NCI-H774 (cell line): ENCODE data around the gene CD200R1.

Experiments
- DNase-seq: peaks from one replicate; lab custom pipeline; 2025; lab: John Stamatoyannopoulos, UW

CD200R1 gene, protein sequence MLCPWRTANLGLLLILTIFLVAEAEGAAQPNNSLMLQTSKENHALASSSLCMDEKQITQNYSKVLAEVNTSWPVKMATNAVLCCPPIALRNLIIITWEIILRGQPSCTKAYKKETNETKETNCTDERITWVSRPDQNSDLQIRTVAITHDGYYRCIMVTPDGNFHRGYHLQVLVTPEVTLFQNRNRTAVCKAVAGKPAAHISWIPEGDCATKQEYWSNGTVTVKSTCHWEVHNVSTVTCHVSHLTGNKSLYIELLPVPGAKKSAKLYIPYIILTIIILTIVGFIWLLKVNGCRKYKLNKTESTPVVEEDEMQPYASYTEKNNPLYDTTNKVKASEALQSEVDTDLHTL

DNA sequence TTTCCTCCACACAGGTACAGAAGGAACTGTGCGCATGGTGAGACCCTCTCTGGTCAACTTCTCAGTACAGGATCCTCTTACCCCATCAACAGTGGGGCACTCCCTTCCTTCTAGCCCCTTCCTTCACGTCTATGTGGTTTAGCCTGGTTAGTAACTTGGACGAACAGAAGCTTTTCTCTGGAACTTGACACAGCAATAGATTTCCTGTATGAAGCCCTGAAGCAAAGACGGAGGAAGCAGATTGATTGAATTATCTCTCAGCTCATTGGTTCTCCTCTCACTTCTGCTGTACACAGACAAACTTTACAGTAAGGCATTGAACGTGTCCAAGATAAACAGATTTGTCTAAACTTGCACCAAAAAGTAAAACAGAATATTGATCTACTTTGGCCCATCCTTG, at the start of gene CD200R1:
Gene CD200R1 (minus strand): TSS at position 210 of the 400 bp plus-strand sequence. CDS start 246 bp downstream, outside the sequence.
- DNase-seq = no peak

DNA sequence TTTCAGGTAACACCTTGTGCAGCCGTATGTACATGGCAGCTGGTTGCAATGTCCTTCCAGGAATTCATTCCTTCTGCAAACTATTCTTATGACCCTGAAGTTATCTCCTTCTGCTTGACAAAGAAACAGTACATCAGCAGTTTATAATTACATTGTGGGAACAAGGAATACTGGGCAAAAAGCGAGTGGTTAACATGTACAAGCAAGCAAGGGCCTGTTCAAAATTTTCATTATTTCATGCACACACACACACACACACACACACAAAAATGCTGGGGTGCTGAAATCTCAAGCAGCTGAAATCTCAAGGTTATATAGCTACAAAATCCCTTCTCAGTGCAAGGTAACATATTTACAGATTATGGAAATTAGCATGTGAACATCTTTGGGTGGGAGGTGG, 46.6 kb upstream of the CD200R1 start:
- no peak for DNase-seq

DNA sequence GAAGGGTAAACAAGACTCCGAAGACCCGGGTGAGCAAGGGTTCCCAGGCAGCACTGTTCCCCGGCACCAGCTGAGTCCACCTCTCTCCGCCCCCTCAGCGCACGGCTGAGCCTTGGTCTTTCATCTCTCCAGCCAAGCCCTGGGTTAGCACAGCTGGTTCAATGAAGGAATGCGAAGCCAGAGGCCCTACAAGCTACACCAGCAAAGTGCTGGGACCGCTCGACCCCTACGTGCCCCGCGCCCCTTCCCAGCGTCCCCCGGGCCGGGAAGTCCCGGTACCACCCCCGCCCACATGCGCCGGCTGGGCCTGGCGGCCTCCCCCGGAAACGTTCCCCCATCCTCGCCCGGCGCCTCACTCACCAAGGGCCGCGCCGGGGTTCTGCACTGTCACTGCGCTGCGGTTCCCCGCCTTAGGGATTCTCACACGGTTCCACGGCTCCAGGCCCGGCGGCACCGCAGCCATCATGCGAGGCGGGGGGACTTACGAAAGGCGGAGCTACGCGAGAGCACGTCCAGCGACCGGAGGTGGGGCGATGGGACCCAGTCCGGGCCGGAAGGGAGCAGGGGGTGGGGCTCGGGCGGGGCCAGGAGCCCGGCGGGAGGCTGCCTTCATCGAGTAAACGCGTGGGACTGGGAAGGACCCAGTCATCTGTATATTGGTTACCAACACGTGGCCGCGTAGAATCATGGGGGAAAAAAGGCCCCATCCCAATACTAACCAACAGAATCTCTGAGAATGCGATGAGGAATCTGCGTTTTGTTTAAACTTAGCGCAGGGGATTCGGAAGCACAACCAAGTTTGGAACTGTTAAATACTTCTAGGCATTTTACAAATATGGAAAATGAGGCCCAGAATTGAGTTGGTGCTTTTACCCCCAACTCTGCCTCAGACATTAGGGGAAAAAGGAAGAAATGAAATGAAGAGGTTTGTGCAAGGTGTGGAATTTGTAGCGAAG, 44.6 kb upstream of the CD200R1 start:
- peak; percentile 73 for DNase-seq

DNA sequence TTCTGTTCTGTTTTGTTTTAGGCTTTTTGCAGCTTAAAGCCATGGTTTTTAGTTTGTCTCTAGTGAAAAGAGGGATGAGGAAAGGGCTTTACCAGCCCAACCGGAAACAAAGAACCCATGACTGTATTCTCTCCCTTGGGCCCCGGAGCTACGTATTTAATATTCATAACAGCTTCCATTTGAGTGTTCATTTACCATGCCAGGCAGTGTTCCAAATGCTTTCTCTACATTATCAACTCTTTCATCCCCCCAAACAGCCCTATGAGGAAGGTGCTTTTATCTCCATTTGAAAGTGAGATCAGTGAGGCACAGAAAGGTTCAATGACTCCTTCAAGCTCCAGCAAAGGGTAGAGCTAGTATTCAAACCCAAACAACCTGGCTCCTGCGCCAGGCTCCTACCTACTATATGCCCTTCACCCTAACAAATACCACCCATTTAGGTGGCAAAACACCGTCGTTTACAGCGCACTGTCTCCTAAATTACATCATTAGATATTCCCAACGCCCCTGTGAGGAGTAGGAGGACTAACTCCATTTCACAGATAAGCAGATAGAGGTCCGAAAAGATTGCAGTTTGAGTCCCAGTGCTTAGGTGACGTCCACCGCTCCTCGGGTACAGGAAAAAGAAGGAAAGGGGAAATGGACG, 43.8 kb upstream of the CD200R1 start:
- no peak for DNase-seq

DNA sequence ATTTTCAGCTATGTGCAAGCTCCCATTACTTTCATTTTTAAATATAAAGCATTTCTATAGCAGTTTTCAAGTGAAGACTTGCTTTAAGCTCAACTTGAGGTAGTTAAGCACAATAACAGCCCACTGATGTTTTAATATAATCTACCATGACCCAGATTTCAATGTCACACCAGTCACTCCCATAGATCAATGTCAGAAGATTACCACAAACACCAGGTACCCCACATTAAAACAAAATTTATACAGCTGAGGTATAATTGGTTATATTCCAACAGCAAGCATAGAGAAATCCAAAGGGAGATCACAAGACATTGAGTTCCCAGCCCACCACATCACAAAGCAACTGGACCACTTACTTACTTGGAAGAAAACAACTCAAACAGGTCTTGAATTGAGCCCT, 38.7 kb upstream of the CD200R1 start:
- no peak for DNase-seq

DNA sequence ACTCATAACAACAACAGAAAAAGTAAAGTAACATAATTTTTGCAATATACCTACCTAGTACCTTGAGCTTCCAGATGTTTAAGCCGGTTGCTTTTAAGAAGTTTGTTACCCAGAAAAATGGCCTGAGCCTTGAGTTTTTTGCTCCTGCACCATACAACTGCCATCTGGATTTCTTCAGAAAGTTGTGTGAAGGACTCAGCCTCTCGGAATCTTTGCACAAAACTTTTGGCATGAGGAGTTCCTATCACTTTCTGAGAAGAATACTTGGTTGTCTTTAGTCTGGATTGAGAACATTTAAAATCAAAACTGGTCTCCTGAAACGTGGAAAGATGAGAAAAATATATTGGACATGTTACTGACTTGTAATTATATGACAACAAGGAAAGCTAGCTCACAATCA, 33.2 kb upstream of the CD200R1 start:
- DNase-seq = no peak

DNA sequence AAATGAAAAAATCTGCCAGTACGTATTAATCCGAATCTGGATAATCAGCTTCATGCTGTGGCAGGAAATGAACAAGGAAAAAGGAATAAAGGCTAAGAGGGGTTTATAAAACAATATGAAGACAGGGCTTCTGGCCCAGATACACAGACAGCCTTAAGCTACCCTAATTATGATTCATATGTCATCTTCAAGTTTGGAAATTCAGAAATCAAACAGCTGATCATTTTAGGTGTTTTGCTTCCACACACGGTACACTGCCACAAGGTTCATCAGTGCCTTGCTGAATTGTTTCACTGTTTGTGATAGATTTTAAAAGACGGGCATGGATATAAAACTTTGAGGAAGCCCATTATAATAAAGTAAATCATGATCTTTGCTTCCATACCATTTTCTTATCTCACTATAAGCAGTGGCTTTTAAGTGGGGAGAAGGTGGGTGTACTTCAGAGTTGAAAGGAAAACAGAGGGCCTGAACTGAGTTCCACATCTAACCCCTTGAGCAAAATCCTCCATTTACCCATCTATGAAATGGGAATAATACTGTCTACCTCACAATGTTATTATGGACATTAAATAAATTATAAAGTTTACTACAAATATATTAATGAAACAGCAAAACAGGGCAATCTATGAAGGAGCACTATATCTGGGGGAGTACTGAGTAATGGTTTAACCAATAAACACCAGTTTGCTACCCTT, 31.6 kb upstream of the CD200R1 start:
- no peak for DNase-seq

DNA sequence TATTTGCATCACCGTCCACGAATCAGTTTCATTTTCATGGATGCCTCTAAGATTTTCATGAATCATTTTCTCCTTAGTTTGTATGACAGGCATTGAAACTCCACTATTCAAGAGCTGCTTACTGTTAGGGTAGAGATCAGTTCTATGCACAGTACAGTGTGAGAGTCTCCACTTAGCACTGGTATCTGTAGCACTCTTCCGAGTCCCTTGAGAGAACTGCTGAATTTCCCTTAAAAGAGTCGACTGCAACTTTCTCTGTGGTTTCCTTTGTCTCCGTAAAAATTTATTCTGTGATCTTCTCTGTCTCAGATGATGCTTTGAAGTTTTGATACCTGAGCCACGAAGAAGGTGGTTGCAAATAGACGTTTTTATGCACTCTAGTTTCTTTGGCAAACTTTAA, 30.7 kb upstream of the CD200R1 start:
- DNase-seq = no peak

DNA sequence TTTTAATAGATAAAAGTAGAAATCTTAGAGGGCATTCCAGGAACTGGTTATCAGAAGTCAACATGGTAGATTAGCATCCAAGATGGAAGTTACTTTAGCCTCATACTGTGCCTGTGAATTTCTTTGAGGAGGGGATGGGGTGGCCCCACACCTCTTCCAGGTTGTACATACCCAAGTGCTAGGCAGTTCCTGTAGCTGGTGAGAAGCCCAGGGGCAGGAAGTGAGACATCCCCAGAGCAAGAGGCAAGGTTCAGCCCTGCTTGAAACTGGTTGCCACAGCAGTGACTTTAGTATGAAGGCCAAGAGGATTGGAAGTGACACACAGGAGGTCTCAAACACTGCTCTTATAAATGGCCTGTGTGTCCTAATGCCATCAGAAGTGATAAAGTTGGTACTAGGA, 27.8 kb upstream of the CD200R1 start:
- DNase-seq = no peak

DNA sequence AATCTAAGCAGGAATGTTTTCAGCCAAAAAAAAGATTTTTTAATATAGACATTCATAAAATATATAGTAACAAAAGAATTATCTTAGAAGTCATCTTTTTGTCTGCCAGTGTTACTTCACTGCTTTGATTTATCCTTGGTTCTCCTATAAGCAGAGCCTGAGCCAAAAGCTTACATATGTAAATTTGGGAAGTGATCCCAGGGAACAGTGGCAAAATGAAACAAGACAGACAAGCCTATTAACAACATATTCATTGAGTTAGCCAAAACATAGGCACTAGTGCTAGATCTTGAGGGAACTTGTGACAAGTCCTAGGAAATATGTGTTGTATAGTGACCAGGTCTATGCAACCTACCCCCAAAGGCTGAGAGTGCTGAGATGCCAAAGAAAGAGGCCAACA, 27.1 kb upstream of the CD200R1 start:
- DNase-seq = no peak

DNA sequence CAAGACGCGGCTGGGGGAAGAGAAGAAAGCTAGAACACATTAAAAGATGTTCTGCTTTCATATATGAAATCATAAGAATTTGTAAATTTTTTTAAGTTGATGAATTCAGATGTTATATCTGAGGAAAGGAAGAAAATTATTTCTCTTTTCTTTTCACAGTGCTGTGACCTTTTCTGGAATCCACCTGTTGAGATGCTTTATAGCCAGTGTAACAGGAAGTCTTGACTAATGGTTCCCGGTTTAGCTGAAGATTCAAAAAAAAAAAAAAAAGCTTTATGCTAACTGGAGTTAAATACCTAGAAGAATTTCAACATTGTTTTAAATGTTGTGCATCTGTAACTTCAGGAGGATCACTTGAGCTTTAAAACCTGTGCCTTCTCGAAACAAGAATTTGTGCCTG, 25.8 kb upstream of the CD200R1 start:
- DNase-seq = no peak

DNA sequence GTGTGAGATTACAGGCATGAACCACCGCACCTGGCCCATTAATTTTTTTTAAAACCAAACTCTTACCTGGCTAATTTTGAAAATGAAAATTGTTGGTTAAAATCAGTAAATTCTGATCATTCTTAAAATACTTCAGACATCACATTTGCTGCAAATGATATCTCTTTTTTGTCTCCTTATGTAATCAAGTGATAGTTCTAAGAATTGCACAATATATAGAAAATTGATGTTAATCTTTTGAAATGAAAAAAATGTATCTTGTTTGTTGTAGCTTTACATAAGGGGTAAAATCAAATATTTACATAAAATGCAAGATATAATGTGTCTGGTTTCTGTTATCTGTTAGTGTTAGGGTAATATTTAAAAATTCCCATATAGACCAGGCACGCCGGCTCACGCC, 20.9 kb upstream of the CD200R1 start:
- no peak for DNase-seq

DNA sequence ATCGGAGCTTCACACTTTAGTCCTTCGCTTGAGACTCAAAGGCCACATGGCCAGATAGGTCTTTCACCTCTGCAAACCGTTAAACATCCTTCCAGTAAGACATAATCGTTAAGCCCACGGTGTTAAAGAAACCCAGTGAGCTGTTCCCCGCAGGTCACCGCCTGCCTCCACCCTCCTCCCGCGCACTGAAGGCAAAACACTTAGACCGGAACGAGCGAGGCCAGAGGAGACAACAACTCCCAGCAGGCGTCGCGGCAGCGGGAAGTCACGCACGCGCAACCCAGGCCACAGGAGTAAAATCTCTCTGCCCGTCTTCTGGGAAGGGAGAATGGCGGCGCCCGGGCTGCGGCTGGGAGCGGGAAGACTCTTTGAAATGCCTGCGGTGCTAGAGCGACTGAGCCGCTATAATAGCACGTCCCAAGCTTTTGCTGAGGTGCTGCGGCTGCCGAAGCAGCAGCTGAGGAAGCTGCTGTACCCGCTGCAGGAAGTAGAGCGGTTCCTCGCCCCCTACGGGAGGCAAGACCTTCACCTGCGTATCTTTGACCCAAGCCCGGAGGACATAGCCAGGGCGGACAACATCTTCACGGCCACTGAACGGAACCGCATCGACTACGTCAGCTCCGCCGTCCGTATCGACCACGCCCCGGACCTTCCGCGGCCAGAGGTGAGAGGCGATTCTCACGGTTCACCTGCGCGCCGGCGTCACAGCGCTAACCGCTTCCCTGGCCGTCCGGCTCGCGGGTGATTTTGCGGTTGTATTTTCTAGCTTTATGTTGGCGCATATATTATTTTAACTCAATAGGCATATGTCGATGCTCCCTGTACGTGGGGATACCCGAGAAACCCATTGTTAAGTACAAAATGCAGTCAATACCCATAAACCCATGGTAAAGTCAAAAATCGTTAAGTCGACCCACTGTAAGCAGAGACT, 16.0 kb upstream of the CD200R1 start, which contains the start of gene GTPBP8:
Gene GTPBP8 (plus strand): TSS at position 313 of the 931 bp plus-strand sequence. CDS start 16 bp downstream, at position 329.
- DNase-seq = peak; percentile 72

DNA sequence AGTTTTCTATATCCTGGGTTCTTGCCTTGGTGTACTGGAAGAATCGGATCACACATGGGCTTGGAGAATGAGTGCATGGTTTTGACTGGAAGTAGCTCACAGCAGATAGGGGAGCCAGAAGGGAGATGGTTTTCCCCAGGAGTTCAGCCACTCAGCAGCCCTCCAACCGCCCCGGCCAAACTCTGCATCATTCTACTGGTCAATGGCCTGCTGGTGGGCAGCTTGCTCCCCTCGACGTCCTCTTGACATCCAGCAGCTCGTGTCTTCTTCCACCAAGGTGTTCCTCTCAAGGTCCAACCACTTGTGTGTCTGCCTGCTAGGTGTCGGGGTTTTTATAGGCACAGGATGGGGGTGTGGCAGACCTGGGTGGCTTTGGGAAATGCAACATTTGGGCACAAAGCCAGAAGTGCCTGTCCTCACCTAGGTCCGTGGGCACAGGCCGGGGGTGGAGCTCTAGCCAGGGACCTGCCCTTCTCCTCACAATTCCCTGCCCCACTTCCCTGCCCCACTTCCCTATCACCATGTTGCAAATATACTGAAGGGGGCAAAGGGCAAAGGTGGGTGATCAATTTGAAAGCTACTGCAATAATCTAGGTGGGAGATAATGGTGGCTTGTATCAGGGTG, 12.9 kb upstream of the CD200R1 start:
- no peak for DNase-seq

DNA sequence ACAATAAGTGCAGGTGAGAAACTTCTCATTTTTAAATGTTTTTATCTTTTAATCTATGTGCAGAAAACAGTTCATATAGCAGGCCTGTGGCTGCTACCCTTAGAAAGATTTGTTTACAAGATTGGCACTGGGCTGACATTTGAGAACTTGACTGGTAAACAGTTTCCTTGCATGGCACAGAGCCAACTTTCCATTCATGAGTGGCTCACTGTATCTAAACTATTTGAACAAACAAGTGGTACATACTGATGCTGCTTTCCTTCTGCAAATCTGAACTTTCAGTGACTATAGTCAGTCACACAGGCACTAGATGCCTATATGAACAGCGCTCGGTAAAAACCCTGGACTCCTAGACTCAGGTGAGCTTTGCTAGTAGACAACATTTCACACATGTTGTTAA, 9.6 kb upstream of the CD200R1 start:
- DNase-seq = peak; percentile 1

DNA sequence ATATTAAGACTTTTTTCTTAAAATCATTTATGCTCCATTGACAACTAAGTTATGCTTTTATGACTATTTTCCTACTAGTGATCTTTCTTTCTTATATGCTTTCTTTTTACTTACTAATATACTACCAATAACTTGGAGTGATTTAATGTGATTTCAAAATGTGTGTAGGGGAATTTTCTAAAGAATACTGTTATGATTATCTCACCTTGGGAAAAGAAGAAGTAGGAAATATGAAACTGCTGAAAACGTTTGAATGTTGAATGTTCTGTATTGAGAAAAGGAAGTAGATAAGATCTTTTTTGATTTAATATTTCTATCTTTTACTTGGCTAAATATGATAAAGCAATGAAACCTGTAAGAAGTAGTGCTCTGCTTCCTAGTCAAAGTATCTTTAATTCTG, 7.8 kb upstream of the CD200R1 start:
- no peak for DNase-seq

DNA sequence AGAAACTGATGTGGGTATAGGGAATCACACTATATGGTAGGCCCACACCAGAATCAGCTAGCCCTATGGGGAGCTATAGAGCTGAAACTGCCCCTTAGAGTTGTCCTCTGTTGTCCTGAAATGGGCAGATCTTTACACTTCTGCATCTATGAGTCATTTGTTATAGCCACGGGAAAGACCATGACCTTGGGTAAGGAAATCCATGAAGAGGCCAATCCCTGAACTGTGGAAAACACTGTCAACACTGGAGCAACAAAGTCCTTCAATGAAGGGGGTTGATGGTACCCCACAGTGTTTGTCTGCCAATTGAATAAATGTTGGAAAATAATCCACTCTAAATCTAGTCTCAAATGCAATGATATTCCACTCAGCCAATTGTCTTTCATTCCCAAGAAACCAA, 5.2 kb upstream of the CD200R1 start:
- no peak for DNase-seq

DNA sequence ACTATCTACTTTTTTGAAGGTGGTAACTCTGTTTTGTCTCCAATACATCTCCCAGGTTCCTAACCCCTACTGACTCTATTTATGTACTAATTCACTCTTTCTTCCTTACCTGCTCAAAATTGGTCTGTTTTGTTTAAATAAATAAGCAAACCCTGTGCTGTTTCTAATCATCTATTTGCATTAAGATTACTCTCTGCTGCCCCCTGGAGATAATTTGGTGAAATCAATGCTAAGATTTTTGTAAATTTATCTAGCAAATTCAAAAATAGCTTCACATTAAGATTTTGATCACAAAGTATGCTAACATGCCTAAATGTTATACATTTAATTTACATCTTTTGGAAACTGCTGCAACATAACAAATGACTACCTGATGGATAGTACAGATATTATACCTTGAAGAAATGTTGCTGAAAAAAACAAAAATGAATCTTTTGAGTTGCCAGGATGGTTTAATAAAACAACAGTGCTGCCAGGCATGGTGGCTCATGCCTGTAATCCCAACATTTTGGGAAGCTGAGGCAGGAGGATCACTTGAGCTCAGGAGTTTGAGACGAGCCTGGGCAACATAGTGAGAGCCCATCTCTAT, 4.4 kb upstream of the CD200R1 start:
- peak; percentile 4 for DNase-seq

DNA sequence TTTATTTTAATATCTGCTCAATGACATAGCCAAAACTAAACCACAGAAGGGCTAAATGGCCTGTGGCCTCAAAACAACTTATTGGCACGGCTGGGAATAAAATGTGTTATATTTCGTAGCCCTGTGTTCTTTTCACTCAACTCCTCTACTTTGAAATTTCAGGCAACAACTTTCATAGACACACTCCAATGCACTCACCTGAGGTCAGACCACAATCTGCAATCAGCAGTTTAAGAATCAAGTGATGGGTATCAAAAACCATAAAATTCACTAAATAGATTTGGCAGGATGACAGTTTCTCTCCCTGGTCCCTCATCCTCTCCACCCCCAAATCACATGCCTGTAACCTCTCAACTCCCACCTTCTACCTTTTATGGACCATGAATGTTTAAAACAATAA, 2.0 kb upstream of the CD200R1 start:
- DNase-seq = no peak

DNA sequence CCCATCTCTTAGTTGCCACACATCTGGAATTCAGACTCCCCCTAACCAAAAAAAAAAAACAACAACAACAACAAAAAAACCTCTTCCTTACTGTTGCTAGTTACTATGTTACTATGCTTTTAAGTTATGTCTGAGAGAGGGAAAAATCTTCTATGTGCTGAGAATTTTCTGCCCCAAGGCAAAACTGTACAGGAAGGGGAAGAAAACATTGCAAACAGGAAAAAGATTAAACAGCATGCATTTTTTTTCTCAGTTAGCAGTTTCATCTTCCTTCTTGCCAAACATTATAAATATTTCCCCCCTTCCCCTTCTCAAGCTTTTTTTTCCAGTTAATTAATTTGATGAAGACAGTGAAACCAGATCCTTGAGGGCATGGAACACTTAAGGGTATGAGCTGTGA, 1.1 kb upstream of the CD200R1 start:
- no peak for DNase-seq
